Caki2 (cell line): ENCODE data around the gene CCDC38. TPM values are rescaled to one million over a fixed set of nuclear protein-coding genes. Genes with fewer than 3 reads are reported as not detected.
"Not testable (repeated sequence)": the region's sequence is repeated elsewhere in the genome, so short reads cannot be mapped to it uniquely, and the experiment has no call there.

ENCODE experiments used
- DNase-seq: peaks from one replicate; pipeline ENCODE4 v3.0.0-alpha.2; 2015; ENCODE audit warnings: low read depth
- in situ Hi-C: cut with HindIII; loops from 2 replicates; pipeline ENCODE4 v1.10.0; 2016; ENCODE audit warnings: low sequenced_read_pairs, low pct_unique_long_range_greater_than_20kb, mixed read lengths
- total RNA-seq: library from RNA; depleted of rRNA; stranded (reverse); fragments of >200 nt; shearing (Covaris generic); gene quantifications from 2 replicates; pipeline ENCODE4 v1.2.3, GENCODE V29; 2014; ENCODE audit warnings: low replicate concordance; rRNA removed

The CCDC38 gene
- total RNA-seq: 0.14 and 0.20 TPM in 2 replicates

DNA sequence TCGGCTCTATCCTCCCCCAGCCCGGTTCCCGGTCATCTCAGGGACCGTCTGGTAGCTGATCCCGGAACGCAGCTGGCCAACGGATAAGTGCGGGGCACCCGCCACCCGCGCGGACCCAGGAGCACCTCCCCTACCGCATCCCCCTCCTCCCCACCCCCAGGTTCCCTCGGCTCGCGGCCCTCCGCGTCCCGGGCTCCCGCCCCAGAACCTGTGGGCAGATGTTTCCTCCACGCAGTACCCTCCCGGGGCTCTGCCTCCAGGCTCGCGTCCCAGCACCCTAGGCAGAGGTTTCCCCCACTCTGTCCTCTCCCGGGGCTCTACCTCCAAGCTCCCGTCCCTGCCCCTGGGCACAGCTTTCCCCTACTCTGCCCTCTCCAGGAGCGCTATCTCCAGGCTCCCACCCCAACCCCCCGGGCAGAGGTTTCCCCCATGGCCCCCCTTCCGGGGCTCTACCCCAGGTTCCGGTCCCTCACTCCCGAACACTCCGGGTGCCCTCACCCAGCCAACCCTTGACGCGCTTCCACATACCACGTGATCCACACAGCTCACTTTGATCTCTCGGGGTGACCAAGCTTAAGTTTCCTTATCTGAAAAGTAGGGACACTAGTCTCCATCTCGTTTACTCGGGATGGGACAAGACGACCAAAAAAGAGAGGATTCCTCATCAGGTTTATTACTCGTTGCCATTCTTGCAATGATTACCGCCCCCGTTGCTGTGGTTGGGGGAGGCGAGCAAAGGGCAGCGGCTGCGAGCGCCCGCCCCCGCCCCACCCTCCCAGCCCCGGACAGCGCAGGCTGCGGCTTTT lies at the start of gene CCDC38:
TSS of gene CCDC38 (minus strand) at position 91 of the 806 bp plus-strand sequence. CDS start 6,105 bp downstream, outside the sequence.
- DNase-seq: peak; percentile 64
- in situ Hi-C loops: no loop called here

DNA sequence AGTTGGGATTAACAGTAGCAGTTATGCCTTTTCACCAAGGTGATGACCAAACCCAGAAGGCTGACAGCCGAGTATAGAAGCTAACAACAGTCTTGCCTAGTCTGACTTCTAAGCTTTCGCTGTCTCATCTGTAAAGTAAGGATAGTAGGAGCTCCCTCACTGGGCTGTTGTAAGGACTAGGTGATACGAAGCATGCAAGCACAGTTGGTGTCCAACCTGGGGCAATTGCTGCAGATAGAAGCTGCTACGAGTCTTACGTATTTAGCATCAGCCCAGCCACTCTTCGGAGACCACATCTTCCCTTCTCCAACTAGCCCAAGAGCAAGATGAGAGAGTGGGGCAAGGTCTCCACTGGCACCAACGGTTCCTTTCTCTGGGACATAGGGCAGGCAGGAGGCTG lies 47.7 kb upstream of the CCDC38 start:
- in situ Hi-C loops: no loop called here
- DNase-seq: no peak

DNA sequence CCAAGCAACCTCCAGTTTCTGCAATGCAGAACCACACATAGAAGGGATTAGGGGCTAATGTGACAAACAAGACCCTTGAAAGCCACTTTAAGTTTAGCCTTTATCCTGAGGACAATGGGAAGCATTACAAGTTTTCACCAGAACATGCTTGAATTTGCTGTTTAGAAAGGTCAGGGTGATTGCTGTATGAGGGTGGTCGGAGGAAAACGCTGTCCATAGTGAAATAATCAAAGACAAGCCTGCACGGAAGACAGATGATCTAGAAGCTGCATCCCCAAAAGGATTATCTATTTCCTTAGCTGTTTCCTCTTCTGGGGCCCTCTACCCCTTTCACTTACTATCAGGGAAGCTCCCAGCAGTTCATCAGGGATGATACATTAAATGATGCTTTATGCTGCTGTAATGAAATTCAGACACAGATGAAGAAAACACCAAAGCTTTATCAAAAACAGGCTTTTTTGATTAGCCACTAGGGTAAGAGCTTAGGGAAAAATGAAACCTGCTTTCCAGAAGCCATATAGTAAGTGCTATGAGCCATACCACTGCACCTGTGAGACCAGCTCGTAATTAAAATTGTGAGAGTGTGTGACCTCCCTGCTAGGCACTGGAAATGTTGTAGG lies 47.2 kb upstream of the CCDC38 start:
- in situ Hi-C loops: no loop called here
- no peak for DNase-seq

DNA sequence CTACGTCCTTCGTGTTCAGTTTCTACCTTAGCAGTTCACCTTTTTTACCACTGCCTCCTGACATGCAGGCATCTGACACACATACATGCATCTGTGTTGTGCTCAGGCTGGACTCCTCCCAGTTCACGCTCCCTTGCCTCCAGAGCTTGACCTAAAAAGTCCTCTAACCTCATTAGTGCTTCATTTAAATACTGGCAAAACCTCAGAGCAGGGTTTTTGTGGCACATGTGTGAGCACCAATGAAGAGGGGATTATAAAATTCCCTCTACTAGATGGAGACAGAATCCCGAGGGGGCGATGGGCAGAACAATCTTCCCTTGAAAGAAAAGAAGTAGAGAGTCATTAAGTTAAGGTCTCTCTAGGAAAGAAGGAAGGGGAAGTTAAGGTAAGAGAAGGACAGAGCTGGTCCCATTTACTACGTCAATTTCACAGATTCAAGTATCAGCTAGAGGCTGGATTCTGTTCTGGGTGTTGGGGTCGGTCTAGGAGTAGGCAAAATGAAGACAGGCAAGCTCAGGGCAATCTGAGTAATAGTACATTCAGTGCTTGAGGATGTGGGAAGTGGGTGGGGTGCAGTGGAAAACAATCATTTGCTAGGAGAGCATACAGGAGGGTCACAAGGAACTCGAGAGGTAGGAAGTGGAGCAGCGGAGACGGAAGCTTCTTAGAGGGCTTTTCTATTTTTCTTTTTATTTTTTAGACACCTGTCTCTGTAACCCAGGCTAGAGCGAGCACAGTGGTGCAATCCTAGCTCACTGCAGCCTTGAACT lies 46.3 kb upstream of the CCDC38 start:
- DNase-seq: no peak
- in situ Hi-C loops: no loop called here

DNA sequence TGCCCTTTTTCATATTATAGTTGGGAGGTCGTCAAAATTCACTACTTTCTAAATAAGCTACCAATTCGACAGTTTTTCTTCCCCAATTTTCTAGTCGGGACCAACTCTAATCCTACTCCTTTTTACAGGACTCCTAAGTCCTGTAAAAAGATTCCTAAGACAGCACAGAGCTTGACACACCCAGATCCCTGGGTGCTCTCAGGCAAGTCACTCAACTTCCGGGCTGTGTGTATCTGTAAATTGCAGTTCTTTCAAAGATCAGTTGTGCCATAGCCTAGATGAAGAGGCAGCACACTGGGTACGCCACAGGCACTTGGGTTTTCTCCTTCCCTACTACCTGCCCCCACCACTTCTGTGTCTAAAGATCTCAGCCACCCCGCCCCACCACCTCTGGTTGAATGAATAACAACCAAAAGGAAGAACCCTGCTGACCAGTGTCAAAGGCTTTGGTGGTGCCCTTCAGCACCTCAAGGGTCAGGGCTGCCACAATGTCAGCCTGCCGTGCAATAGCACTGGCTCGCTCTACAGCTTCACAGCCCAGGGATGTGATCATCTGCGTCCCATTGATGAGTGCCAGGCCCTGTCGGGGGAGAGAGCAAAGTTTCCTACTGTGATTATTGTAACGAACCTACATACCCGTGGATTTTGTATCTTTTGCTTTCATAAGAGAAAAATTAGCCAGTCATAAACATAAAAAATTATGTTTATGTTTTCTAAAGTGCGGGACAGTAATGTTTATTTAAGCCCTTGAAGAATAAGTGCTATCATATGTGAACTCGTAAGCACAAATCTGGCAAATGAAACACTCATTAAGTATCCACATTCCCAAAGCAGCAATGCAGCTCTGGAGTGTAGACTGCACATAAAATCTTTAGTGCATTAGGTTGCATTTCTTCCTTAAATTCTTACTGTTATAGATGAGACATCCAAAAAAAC lies 44.5 kb upstream of the CCDC38 start:
- in situ Hi-C loops: no loop called here
- no peak for DNase-seq

DNA sequence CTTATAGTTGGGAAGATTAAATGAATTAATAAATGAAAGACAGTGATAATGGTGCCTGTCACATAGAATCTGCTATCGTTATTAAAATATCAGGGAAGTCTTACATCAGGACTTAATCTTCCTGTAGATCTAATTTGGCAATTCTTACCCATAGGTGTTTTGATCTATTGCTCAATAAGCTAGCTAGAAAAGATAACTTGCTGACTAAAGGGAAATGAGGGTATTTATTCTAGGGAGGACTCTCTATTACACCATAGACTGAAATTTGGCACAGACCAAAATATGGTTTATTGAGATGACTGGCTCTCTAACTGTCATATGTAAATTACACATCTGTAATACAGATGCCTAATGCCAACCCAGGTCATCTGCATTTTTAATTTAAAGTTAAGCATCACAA lies 42.3 kb upstream of the CCDC38 start:
- DNase-seq: no peak
- in situ Hi-C loops: no loop called here

DNA sequence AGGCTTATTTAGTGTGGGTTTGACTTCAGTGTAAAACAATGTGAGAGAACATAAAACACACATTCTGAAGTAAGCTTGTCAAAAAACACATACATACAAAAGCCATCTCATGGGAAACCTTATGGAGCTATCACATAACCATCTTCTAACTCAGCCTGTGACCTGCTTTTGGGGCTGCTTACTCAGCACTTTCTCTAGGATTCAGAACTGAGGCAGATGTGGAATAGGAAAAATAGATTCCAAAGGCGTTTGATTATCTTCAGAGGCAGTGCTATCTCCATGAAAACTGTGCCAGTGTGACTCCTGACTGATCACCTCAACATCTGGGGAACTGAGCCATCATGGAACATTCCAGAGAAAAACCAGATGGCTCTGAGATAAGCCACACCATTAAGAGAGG lies 40.2 kb upstream of the CCDC38 start:
- in situ Hi-C loops: no loop called here
- no peak for DNase-seq

DNA sequence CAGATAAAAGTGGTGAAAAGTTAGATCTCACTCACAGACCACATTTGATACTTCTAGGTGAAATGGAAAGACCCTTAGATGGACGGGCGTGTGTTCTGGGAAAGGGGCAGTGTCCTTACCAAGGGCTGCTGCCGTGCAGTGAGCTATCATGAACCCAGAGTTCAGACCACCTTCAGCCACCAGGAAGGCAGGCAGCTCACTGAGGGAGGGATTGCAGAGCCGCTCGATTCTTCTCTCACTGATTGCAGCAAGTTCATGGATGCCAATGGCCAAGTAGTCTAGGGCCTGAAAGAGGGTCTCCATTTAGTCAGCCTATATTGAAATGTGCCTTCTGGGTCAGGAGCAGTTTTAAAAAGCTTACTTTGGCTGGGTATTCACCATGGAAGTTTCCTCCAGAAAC lies 38.0 kb upstream of the CCDC38 start:
- in situ Hi-C loops: no loop called here
- no peak for DNase-seq

DNA sequence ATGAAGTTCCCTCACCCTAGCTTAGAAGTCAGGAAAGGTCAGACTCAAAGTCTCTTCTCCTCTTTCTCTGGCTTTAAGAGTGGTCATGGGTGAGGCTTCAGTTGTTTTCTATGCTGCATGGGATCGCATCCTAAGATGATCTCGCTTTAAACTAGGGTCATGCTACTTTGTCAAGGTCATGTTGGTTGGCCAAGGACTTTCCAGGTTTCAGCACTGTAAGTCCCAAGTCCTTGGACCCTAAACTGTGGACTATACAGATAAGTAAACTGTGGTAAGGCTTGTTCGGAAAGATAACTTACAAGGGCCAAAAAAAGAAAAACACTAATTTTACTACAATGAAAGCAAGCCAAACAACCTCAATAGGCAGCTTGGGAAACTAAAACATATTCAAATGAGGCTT lies 36.4 kb upstream of the CCDC38 start:
- DNase-seq: no peak
- in situ Hi-C loops: no loop called here

DNA sequence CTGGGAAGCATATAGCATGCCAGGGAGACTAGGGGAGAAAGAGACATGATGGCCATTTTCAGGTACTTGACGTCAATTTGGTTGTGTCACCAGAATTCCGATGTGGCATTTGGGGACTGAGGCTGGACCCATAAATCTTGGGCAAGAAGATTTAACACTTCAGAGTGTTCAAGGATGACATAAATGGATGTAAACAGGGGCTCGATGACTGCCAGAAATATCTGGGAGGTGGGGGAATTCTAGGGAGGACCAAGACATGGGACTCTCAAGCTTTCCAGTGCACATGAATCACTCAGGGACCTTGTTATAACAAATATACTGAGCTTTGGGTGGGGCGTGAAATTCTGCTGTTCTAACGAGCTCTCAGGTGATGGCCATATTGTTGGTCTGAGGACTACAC lies 35.9 kb upstream of the CCDC38 start:
- no peak for DNase-seq
- in situ Hi-C loops: no loop called here

DNA sequence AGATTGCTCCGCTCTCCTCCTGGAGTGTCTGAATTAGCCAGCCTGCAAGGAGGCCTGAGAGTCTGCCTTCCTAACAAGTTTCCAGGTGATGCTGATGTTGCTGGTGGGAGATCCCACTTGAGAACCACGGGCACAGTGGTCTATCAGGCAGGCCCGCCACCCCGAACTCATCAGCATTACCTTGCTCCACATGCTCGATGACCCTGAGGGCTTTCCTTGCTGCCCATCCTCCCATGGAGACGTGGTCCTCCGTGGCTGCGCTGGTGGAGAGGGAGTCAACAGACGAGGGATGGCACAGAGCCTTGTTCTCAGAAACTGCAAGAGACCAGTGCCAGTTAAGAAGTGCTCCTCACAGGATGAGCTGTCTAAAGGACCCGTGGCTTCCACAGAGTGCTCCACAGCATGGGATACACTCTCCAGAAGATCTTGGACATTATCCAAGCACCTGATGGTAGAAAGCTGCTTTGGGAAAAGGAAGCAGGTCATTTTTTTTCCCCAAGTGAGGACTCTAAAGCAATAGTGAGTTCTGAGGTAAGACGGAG lies 35.4 kb upstream of the CCDC38 start:
- in situ Hi-C loops: no loop called here
- DNase-seq: no peak

DNA sequence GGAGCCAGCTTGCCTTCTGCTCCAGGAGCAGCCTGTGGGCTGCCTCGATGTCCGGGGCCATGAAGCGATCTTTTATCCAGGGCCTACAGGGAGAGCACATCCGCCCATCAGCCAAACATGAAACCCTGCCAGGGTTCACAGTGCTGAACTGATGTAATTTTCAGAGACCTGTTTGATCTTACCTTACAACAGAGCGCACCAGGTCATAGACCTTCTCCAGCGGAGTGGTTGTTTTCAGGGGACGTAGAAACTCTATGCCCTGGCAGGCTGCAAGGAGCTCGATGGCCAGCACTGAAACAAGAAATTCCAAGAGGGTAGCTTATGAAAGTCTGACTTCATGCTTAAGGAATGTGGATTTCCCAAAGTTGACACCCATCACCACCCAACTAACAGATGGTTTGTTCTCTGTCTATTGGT lies 34.0 kb upstream of the CCDC38 start:
- DNase-seq: no peak

DNA sequence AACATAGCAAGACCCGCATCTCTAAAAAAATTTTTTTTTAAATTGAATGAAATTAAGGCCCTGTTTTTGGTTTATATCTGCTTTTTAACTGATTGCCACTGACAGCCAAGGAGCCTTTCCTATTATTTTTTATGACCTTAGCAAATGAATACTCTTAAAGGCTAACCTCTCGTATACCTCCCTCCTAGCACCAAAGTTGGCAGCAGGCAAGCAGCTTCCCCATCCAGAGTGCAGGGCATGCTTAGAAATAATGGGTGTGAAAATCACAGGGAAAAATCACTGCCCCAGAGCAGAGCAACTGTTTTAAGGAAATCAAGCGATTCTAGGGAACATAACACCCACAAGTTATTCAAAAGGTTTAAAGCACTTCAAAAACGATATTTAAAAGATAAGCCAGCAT lies 33.1 kb upstream of the CCDC38 start:
- no peak for DNase-seq
- in situ Hi-C loops: no loop called here

More for the DNA sequence above, 34.0 kb upstream of the CCDC38 start:
- in situ Hi-C loops: no loop called here

DNA sequence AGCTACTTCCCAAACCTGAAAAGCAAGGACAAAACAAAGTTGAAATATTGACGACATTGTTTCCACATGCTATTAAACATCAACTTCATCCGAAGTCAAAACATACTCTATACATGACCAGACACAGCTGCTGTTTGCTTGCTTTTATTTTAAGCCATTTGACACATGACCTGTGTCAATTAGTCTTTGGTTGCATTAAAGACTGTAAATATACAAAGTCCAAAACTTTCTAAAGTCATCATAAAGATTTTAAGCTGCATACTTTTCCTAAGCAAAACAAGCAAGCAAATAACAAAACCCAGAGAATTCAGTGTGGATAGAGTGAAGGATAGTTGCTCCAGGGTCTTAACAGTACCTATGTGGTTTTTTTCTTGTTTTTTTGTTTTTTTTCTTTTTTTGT lies 31.9 kb upstream of the CCDC38 start:
- no peak for DNase-seq
- in situ Hi-C loops: no loop called here

DNA sequence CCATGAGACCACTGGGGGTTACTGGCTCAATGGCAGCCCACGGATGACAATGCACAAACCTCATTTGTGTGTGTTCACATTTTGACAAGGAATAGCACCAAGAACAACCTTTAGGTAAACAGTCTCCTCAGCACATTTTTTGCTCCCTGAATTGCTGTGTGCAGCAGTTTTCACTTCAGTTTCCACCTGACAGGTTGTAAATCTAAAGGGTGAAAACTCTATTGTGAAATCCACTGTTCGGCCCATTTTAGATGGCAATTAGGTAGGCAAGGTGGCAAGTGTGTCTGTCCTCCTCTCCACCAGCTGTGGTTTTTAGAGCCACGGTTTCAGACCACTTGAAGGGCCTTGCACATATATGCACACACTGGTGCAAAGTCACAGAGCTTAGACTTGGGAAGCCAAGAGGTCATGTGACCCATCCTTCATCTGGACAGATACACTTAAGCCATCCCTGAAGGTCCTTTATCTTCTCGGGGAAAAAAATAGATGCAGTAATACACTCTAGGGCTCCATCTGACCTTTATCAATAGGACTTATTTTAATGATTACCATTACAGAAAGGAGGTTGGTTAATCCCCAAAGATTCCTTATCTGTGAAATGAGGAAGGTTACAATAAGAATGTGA lies 30.5 kb upstream of the CCDC38 start:
- no peak for DNase-seq
- in situ Hi-C loops: no loop called here

DNA sequence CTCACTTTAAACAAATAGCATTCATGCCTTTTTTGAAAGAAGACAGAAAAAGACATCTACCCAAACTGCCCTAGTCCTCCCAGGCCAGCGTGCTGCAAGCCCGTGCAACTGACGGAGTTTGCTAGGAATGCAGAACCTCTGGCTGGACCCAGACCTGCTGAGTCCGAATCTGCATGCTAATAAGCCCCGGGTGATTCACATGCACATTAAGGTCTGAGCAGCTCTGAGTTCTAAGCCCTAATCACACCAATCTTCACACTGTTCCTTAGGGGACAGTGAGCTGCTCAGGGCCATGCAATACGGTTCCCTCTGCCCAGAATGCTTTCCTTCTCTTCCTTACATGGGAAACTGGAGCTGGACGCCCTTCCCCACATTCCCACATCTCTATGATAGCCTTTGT lies 28.5 kb upstream of the CCDC38 start:
- in situ Hi-C loops: no loop called here
- DNase-seq: no peak

DNA sequence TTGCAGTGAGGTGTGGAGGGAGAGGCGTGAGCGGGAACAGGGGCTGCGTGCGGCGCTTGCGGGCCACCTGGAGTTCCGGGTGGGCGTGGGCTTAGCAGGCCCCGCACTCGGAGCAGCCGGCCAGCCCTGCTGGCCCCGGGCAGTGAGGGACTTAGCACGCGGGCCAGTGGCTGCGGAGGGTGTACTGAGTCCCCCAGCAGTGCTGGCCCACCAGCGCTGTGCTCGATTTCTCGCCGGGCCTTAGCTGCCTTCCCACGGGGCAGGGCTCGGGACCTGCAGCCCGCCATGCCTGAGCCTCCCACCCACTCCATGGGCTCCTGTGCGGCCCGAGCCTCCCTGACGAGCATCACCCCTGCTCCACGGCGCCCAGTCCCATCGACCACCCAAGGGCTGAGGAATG lies 26.7 kb upstream of the CCDC38 start:
- in situ Hi-C loops, DNase-seq: not testable (repeated sequence)
